Left forelimb (tissue), 1 donor: ENCODE results near the gene AP1G2.

Source experiments
- DNase-seq: peaks from one replicate; pipeline ENCODE4 v3.0.0-alpha.2; 2018; ENCODE audit warnings: low spot score

Gene AP1G2

GRCh38 chr14:23513818-23514643, 53.6 kb downstream of the AP1G2 start:
- no peak for DNase-seq

- DNase-seq: no peak
These were observed 54.4 kb downstream of the AP1G2 start for GRCh38 chr14:23513005-23513817.

GRCh38 chr14:23512156-23512555, 55.4 kb downstream of the AP1G2 start:
- no peak for DNase-seq
